NOMO-1 (cell line): ENCODE data around the gene SULT1B1.

Source experiments
- DNase-seq, 2 experiments: peaks; one replicate each; lab custom pipeline; 2025; ENCODE audit not compliant: unreplicated experiment in 2 of 2; lab: John Stamatoyannopoulos, UW

Gene SULT1B1

DNA sequence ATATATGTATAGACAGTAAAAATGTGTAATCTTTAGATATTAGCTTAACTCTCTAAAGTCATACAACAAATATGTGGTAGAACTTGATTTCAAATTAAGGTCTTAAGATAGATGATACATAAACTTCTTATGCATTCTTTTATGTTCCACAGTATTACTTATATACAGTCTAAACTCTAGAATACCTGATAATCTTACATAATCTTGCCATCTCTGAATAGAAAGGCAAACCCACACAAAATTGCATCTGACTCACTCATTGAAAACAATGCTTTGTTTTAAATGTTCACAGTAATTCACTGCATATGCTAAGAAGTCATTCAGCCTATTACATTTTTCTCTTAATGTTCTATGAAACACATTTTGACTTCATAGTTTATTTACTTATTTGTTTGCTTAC lies 10.1 kb downstream of the SULT1B1 start:
- DNase-seq = peak in 1 of 2 experiments; percentile 34

DNA sequence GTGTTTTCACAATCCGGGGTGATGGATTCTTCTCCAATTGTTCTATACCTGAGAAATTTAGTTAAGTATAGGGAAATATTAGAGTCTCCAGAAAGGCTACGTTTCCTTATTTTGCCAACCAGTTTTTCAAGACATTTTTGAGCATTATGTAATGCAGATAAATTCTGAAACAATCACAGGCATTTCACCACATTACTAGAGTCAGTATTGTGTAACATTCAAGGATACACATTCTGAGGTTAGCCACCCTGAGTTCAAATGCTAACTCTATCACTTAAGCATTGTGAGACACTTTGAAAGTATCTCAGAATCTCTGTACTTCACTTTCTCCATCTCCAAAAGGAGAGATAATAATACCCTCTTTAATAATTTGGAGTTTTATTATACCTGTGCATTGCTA lies 10.6 kb downstream of the SULT1B1 start:
- DNase-seq = peak; percentile 61 to 86

DNA sequence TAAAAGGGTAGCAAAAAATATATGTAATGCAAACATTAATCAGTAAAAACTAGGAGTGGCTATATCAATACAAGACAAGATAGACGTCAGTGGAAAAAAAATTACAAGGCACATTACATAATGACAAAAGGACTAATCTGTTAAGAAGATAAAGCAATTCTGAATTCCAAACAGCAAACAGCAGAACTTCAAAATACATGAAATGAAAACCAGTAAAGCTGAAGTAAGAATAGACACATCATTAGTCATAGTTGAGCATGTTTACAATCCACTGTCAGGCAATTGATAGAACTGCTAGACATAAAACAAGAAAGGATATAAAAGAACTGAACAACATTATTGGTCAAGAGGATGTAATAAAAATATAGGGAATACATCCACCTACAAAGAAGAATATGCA lies 12.2 kb downstream of the SULT1B1 start:
- DNase-seq = no peak

DNA sequence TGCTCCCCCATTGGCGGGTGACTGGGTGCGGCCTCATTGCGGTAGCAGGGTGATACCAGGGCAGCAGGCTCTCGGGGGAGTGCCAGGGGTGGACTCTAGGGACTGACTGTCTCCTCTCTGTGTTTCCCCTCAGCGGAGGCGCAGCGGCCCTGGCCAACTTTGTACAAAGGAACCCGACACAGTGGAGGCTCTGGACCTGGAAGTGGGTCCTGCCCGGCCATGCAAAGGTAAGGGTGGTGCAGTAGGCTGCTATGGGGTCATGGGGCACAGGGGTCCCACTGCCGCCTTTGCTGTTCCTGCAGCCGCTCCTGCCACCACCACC lies 16.3 kb downstream of the SULT1B1 start:
- no peak for DNase-seq

DNA sequence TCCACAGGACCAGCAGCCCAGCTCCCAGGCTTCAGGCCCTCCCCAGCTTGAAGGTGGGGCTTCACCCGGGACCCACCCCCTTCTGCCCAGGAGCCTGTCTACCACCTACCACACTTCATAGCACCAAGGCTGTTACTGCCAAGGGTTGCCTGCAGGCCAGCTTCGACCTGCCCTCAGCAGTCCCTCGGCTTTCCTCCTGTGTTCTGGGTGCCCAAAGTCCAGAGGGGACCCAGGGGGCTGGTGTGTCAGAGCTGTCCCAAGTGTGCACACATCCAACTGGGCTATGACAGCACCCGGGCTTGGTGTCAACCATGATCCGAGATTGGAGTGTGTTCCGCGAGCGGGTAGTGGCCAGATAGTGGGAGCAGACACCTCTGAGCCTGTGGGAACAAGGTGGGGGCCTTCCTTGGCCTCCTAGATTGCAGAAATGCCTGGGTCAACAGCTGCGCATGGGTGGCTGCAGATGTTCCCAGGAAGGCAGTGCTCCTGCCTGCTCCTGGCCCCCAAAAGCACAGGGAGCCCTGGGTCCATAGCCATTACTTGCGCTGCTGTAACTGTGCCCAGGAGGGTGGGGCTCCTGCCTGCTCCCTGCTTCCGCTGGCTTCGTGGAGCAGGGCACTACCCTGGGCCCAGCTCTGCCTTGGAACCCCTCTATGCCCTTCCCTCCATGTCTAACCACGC lies 16.8 kb downstream of the SULT1B1 start:
- no peak for DNase-seq

DNA sequence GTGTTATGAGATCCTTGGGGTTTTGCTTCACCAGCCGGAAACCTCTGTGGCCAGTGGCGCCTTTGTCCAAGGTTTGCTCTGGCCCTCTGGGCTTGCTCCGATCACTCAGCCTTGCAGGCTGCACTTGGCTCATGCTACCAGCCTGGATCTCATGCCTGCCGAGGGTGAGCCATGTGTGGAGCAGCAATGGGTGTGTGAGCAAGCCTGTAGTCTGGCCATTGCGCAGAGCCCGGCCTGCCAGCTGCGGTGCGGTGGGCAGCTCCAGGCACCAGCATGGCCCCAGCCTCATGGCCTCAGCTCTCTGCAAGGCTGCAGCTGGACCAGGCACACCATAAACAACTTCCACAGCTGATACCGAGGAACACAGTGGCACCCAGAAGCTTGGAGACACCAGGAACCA lies 17.8 kb downstream of the SULT1B1 start:
- DNase-seq = no peak

DNA sequence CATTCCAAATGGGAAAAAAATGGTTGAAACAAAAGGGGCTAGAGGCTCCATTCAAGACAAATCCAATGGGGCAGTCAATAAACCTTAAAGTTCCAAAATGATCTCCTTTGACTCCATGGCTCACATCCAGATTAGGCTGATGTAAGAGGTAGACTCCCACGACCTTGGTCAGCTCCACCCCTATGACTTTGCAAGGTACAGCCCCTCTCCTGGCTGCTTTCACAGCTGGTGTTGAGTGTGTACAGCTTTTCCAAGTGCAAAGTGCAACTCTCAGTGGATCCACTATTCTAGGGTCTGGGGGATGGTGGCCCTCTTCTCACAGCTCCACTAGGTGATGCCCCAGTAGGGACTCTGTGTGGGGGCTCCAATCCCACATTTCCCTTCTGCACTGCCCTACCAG lies 21.5 kb downstream of the SULT1B1 start:
- no peak for DNase-seq

DNA sequence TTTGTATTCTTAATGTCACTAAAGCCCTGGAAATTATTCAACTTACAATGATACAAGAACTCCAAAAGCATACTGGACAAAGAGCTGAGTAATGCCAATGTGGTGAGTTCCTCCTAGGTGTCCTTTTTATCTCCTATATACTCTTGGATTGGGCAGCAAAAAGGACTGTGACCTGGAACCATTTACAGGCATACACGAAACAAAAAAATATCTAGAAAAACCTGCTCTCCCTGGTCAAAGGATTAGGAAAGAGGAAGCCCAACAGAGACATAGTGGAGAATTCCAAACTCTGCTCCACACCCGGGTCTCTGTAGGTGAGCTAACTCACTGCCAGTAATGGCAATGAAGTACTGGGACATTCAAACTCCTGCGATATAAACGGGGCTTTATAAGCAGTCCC lies 25.3 kb downstream of the SULT1B1 start:
- DNase-seq = no peak

DNA sequence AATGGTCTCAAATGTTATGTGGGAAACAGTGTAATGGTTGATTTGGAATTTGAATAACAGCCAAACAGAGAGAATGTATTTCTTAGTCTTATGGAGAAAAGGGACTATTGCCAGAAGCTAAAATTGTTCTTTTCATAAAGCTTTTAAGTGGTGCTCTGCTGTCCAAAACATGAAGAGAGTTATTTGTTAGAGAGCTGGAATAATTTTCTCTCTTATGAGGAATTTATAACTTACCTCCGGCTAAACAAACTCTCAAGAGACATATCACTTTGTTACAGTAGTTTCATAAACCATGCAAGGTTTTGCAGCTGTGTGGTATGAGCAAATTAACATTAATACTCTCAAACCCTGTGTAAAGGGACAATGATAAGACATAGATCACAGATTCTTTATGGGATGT lies 28.6 kb downstream of the SULT1B1 start:
- DNase-seq = no peak

DNA sequence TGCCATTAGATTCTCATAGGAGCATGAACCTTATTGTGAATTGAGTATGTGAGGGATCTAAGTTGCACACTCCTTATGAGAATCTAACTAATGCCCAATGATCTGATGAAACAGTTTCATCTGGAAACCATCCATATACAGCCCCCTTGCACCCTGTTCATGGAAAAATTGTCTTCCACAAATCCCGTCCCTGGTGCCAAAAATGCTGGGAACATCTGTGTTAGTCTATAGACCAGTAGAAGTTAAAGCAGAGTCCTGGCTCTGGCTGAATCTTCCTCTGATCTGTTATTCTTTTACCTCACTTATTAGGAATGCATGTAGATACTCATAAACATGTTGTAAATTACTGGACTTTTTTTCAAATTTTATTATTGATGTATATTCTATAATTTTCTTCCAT lies 29.2 kb downstream of the SULT1B1 start:
- DNase-seq = no peak

DNA sequence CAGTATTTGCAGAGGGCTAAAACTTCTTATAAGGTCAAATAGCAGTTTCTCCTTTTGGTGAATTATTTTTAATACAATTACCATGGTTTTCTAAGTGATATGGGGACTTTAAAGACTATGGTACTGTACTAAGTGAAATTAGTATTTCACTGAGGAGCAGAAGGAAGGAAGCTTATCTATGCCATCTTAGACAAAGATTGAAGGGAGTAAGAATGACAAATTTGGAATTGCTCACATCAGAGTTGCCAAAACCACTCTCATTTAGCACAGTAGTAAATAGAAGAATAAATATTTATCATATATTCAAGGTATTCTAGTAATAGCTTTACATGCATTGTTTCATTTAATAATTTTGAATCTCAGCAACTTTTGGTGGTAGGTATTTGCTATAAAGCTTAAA lies 30.4 kb downstream of the SULT1B1 start:
- no peak for DNase-seq

DNA sequence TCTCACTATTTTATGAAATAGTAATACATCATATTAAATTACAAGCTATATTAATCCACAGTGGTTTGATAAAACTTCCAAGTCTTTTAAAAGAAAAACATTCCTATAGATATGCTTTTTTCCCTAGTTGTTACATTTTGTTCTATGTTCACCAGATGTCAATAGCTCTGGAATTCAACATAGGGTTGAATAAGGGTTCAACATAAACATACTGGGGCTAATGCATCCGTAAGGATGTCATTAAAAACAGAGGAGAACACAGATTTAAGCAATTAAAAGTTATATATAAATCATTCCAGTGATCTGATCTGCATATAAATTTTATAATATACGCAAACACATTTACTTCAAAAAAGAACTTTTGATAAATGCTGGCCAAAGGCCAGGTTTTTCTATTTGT lies 32.5 kb downstream of the SULT1B1 start:
- no peak for DNase-seq

DNA sequence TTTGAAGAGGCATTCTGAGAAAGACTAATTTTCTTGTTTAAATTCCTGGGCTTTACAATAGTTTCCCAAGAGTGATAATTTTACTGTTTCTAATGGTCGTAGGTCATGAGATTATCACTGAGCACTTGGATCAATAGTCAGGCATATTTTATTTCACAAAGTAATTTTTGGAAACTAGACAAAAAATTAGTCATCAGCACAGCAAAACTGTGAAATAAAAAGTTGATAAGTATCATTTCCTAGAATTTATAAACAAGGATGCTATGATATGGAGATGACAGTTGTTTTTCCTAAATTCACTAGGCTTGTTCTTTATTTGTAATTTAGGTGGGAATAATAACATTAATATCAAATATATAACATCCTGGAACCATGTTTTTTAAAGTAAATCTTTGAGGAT lies 33.0 kb downstream of the SULT1B1 start:
- no peak for DNase-seq

DNA sequence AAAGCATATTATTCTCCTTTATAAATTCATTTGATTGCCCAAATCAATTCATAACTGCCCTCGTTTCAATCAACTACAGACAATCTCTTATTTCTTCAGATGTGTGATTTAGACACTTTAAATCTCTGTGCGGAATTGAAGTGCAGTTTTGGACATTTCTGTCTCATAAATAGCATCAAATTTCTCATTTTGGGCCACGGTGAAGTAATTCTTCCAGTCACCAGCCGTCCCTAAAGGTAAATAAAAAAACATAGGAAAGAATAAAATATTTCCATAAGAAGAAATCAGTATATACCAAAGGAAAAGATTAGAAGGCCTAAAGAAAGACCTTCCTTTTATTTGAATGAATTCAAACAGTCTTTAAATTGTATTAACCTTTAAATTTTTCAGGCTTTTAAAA lies 33.4 kb downstream of the SULT1B1 start:
- DNase-seq = no peak

DNA sequence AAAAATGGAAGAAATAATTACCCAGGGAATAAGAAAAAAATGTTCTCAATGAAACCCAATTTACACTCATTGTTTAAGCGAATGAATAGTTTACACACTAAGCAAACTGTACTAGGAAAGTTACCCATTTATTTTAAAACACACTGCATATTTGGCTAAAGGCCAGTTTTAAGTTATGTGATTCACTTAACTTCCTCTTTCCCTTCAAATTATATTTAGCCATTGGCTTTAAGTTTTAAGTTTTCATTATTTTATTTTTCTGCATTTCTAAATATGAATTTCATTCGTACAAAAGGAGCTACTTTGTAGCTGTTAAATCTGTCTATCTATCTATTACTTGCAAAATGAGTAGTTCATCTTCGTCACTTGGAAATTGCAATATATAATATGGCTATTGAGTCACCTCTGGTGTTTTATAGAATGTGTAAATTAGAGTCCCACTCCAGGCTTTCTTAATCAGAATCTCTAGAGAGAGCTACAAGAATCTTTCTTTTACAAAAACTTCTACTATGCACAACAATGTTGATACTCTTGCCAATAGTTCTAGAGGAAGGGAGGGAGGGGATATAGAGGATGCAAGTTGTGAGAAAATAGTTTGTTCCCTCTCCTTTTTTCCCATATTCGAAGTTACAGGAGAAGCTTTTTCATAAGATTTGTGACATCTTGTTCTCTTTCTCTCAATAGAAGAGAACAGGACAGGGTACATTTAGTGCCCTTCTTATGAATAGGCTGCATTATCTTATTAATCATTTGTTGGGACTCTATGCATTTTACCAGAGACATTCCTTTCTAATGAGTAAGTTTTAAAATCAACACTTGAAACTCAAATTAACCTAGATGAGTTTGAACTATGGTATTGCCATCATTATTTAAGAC lies 41.8 kb downstream of the SULT1B1 start:
- peak in 1 of 2 experiments; percentile 84 for DNase-seq

DNA sequence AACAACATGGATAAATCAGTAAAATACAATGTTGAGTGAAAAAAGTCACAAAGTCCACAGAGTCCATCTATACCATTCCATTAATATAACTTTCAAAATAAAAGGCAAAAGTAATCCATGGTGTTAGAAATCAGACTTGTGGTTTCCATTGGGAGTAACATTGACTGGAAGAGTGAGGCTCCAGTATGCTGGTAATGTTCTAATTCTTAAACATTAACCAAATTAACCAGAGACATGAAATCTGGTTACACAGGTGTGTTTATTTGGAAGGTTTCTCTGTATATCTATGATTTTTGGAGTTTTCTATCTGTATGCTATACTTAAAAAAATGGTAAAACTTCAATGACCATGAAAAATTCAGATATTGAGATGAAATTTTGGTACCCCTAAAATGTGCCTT lies 42.6 kb downstream of the SULT1B1 start:
- DNase-seq = no peak

DNA sequence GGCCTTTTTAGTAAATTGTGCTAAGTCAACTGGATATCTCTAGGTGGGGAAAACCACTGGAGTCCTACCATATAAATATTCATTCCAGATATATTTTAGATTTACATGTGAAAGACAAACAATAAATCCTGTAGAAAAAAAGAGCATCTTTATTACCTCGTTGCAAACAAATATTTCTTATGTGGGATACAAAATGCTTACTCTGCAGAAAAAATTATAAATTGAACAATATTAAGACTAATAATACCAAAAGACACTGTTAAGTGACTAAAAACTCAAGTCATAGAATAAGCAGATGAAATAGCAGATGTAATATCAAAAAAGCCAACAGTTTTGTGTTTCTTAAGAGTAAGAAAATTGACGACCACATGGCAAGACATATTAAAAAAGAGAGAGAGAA lies 43.8 kb downstream of the SULT1B1 start:
- DNase-seq = no peak

DNA sequence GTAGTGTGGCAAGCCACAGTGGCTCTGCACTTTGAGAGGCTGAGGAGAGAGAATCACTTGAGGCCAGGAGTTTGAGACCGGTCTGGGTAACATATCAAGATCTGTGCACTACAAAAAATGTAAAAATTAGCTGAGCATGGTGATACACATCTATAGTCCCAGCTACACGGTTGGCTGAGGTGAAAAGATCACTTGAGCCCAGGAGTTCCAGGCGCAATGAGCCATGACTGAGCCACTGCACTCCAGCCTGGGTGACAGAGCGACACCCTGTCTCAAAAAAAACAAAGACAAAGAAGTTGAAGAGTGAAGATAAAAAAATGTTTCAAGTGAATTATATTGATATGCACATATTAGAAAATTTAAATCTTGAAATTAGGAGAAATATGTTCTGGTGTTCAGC lies 46.3 kb downstream of the SULT1B1 start:
- DNase-seq = no peak

DNA sequence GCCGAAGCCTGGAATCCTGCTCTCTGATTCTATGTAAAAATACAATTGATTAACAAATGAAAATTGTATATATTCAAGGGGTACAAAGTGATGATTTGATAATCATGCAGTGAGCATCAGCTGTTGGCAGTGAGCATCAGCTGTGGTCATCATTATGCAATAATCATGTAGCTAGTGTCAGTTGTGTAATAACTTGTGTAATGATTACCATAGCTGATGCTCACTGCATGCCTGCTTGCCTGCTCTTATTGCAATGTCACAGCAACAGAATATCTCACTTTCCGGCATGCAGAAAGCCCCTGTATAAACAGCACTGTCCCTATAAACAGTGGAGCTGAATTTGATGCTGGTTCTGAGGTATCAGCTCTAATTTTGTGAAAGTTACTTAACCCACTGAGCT lies 46.8 kb downstream of the SULT1B1 start:
- peak in 1 of 2 experiments; percentile 90 for DNase-seq

DNA sequence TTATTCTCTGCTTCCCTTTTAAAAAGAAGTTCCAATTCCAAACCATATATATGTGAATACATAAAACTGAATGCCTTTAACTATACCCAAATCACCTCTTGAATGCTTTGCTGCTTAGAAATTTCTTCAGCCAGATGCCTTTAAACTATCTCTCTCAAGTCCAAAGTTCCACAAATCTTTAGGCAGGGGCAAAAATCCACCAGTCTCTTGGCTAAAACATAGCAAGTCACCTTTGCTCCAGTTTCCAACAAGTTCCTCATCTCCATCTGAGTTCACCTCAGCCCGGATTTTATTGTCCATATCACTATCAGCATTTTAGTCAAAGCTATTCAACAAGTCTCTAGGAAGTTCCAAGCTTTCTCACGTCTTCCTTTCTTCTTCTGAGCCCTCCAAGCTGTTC lies 49.8 kb downstream of the SULT1B1 start:
- DNase-seq = no peak

DNA sequence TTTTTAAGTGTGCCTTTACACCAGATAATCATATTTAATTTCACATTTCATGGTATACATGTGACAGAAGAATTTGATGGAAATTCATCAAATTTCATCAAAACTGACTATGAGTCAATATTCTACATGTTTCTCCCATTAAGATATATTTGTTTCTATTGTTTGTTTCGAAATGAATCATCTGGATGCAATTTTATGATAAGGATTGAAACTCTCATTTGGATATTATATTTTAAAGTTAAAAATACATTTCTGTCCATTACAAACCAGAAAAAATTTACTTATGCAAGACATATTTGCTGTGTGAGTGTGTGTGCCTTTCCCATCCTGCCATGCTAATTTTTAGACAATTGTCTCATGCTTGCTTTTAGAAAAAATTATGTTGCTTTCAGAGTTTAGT lies 52.2 kb downstream of the SULT1B1 start:
- DNase-seq = no peak

DNA sequence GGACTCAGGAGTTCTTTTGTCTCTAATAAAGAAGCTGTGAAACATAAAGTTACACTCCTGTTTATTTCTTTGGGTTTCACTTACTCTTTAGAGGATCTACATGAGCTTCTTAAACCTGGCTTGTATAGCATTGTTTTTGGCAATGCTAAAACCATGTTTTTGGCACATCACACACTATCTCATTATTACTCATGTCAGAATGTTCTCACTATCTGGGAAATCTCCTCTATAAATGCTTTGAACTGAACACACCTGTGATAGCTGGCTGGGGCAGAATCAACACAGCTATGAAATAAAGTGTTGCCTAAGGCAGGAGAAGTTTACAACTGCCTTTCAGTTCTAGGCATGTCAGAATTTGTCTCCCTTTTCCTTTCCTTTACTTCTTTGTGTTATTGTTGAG lies 52.6 kb downstream of the SULT1B1 start:
- no peak for DNase-seq
